ENCODE measurements around the gene RPS16. TPM values are rescaled to one million over a fixed set of nuclear protein-coding genes. Genes with fewer than 3 reads are reported as not detected.

The RPS16 gene
- total and polyA plus RNA-seq, 2 of the 13 experiments (the other 11 are each of a cell fraction or from before 2014, with no cell fraction given) = 488 to 2,583 TPM

DNA sequence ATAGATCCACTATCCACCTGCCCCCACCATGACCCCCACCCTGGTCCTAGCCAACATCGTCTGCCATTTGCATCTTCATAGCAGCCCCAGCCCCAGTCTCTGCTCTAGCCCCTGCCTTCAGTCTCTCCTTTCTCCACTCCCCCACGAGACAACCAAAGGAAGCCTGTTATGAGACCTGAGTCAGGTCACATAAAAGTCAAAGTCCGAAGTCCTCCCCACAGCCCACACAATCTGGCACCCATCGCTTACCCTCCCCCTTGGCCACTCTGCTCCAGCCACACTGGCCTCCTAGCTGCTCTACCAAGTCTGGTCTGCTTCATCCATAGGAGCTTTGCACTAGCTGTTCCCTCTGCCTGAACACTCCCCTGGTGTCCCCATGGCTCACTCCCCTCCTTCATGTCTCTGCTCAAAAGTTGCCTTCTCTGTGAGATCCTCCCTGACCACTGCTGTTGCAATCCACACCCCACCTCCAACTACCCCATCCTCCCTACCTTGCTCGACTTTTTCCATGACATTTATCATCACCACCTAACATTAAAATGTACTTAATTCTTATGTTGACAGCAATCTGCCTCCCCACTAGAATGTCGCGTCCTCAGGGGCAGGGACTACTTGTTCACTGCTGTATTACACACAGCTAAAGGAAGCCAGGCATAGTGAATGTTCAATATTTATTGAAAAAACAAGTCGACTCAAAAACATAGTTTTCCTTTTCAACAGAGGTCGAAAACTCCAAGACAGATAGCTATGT is 24.5 kb downstream of the RPS16 start:
- H3K79me2 ChIP-seq (ENCODE audit: insufficient read depth, low read length) = peaks cover 39% of the 10 kb centered on the region
- peak overlapping the region; percentile 70 to 98 (median 97) for H3K4me3 ChIP-seq (replicated peaks in 1 of 3; ENCODE audit: insufficient read depth in 1 of 3, low read depth in 2 of 3, low read length in 3 of 3)
- peak overlapping the region; percentile 83 for H3K9ac ChIP-seq (ENCODE audit: insufficient read depth, low read depth, low read length)
- peak; percentile 88 for DNase-seq (ENCODE audit: low spot score)
- H3K4me1 ChIP-seq (ENCODE audit: insufficient read depth, low read length) = peaks cover 54% of the 10 kb centered on the region
- intact Hi-C loops (cut with micrococcal nuclease; ENCODE audit: unreplicated experiment) (loop anchor here (1.0 to 10.0 kb wide), 5 partner anchors 10 to 289 kb away; partner anchors contain the start of genes EID2B and SAMD4B), in situ Hi-C loops (cut with HindIII; ENCODE audit: extremely low pct_ligation_motif_present, low pct_unique_long_range_greater_than_20kb) (no loop called here)
- ChIA-PET POLR2A (interaction anchor here (0.7 to 2.3 kb wide), 9 partner anchors 10 to 69 kb away, joined by 3 to 123 read pairs (median 18); partner anchors contain the start of genes MED29, PAF1, RPS16 and SAMD4B), CTCF (ENCODE audit: low intra/inter-chr PET ratio, low total read pairs) (interaction anchor here (1.3 to 5.1 kb wide), 2 partner anchors 14 to 84 kb away, joined by 4 to 127 read pairs; no protein-coding TSS in a partner anchor)
- peaks cover 0 to 6% of the 10 kb centered on the region in 2 experiments; a peak in 1 of 5 replicates for H3K36me3 ChIP-seq (replicated peaks in 1 of 2; ENCODE audit: control insufficient read depth in 1 of 2, insufficient read depth in 2 of 2, low read length in 2 of 2)
- peaks cover 20% of the 10 kb centered on the region; the same call in 1 of the 2 replicates for H4K20me1 ChIP-seq (ENCODE audit: insufficient read depth, low read length)
- FAIRE-seq = peak; percentile 97
- H3K4me2 ChIP-seq (ENCODE audit: low read depth, low read length) = peak overlapping the region; percentile 96
- no peaks in the 10 kb centered on the region; a peak in 1 of 5 replicates for H3K27me3 ChIP-seq (ENCODE audit: control insufficient read depth in 1 of 2, insufficient read depth in 2 of 2, low read length in 2 of 2)
- no TSS peak for BruUV-seq (replicated peaks)
- peak overlapping the region; percentile 81 for H3K27ac ChIP-seq (ENCODE audit: extremely low read length, insufficient read depth, low read length)
- no peaks in the 10 kb centered on the region for H3K9me3 ChIP-seq (ENCODE audit: low read length)
- WGBS (ENCODE audit: low lambda C conversion rate) = 1% methylated on average over 9 of the region's 9 CpGs
- H2AFZ ChIP-seq (ENCODE audit: low read length) = no peak overlapping the region
- ATAC-seq = peak; percentile 27
- TF ChIP-seq PITX1 (CRISPR knock-in tag; IDR thresholded peaks at IDR 0.05) (peak; percentile 60; the same call in 1 of the 2 replicates), TBX3 (IDR thresholded peaks at IDR 0.05; ENCODE audit: borderline replicate concordance) (peak; percentile 59; the same call in 1 of the 2 replicates), SMC3 (IDR thresholded peaks at IDR 0.05; ENCODE audit: low read length) (0 out of 2 replicates have a peak, but pooled peaks have one; percentile 3), SIX1 (CRISPR knock-in tag; IDR thresholded peaks at IDR 0.05; ENCODE audit: borderline replicate concordance) (no peak), ZNF484 (CRISPR knock-in tag; IDR thresholded peaks at IDR 0.05; ENCODE audit: borderline replicate concordance, low read depth) (no peak), ZSCAN9 (CRISPR knock-in tag; IDR thresholded peaks at IDR 0.05; ENCODE audit: borderline replicate concordance) (no peak; the same call in 1 of the 2 replicates), KDM6A (CRISPR knock-in tag; IDR thresholded peaks at IDR 0.05; ENCODE audit: low read depth) (peak; percentile 58; the same call in 1 of the 2 replicates), ZSCAN31 (CRISPR knock-in tag; IDR thresholded peaks at IDR 0.05; ENCODE audit: low read depth) (no peak), CHD4 (IDR thresholded peaks at IDR 0.05; ENCODE audit: borderline replicate concordance, low read length) (0 out of 2 replicates have a peak, but pooled peaks have one; percentile 51), MAZ (IDR thresholded peaks at IDR 0.05; ENCODE audit: borderline replicate concordance, low read depth, low read length) (no peak), MAZ (CRISPR knock-in tag; IDR thresholded peaks at IDR 0.05; ENCODE audit: low read depth) (0 out of 2 replicates have a peak, but pooled peaks have one; percentile 2), ZFAT (CRISPR knock-in tag; conservative IDR thresholded peaks at IDR 0.05) (no peak), ZNF296 (CRISPR knock-in tag; conservative IDR thresholded peaks at IDR 0.05) (no peak), ZNF180 (CRISPR knock-in tag; IDR thresholded peaks at IDR 0.05; ENCODE audit: borderline replicate concordance, low read depth) (no peak)
- TF ChIP-seq, protein P1, sequence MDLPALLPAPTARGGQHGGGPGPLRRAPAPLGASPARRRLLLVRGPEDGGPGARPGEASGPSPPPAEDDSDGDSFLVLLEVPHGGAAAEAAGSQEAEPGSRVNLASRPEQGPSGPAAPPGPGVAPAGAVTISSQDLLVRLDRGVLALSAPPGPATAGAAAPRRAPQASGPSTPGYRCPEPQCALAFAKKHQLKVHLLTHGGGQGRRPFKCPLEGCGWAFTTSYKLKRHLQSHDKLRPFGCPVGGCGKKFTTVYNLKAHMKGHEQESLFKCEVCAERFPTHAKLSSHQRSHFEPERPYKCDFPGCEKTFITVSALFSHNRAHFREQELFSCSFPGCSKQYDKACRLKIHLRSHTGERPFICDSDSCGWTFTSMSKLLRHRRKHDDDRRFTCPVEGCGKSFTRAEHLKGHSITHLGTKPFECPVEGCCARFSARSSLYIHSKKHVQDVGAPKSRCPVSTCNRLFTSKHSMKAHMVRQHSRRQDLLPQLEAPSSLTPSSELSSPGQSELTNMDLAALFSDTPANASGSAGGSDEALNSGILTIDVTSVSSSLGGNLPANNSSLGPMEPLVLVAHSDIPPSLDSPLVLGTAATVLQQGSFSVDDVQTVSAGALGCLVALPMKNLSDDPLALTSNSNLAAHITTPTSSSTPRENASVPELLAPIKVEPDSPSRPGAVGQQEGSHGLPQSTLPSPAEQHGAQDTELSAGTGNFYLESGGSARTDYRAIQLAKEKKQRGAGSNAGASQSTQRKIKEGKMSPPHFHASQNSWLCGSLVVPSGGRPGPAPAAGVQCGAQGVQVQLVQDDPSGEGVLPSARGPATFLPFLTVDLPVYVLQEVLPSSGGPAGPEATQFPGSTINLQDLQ (CRISPR knock-in tag; IDR thresholded peaks at IDR 0.05) = no peak
- TF ChIP-seq, protein P2, sequence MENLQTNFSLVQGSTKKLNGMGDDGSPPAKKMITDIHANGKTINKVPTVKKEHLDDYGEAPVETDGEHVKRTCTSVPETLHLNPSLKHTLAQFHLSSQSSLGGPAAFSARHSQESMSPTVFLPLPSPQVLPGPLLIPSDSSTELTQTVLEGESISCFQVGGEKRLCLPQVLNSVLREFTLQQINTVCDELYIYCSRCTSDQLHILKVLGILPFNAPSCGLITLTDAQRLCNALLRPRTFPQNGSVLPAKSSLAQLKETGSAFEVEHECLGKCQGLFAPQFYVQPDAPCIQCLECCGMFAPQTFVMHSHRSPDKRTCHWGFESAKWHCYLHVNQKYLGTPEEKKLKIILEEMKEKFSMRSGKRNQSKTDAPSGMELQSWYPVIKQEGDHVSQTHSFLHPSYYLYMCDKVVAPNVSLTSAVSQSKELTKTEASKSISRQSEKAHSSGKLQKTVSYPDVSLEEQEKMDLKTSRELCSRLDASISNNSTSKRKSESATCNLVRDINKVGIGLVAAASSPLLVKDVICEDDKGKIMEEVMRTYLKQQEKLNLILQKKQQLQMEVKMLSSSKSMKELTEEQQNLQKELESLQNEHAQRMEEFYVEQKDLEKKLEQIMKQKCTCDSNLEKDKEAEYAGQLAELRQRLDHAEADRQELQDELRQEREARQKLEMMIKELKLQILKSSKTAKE (CRISPR knock-in tag; IDR thresholded peaks at IDR 0.05; ENCODE audit: borderline replicate concordance) = peak; percentile 74; the same call in 1 of the 2 replicates
- TF ChIP-seq, protein P3, sequence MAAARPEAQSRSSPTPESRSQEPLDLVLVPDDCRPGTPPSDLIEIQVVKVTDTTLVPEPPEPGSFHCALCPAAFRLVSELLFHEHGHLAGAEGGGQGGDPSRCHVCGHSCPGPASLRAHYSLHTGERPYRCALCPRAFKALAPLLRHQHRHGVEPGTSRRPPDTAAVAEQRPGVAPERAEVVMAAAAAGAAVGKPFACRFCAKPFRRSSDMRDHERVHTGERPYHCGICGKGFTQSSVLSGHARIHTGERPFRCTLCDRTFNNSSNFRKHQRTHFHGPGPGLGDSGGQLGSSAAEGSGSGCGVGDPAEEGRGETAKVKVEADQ (CRISPR knock-in tag; IDR thresholded peaks at IDR 0.05; ENCODE audit: borderline replicate concordance) = peak; percentile 24; the same call in 1 of the 2 replicates

All from HepG2 (cell line).